ENCODE data around the gene EIF6.

DNA sequence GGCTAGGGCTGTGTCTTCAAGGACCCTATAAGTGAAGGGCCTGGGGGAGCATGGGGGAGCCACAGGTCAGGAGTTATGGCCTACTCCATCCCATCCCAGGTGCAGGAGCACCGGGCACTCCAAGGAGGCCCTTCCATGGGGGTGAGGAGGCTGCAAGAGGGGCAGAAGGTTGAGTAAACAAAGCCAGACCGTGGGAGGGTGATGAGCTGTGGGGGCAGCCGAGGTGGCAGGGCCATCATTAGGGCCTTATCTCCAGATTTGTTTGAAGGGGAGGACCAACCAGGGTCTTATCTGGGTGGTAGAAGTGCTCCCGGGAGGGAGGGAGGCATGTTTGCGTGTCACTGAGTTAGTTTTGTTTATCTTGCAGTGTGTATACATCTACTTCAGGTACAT is 9.7 kb upstream of the EIF6 start:
- TF ChIP-seq, protein P1, sequence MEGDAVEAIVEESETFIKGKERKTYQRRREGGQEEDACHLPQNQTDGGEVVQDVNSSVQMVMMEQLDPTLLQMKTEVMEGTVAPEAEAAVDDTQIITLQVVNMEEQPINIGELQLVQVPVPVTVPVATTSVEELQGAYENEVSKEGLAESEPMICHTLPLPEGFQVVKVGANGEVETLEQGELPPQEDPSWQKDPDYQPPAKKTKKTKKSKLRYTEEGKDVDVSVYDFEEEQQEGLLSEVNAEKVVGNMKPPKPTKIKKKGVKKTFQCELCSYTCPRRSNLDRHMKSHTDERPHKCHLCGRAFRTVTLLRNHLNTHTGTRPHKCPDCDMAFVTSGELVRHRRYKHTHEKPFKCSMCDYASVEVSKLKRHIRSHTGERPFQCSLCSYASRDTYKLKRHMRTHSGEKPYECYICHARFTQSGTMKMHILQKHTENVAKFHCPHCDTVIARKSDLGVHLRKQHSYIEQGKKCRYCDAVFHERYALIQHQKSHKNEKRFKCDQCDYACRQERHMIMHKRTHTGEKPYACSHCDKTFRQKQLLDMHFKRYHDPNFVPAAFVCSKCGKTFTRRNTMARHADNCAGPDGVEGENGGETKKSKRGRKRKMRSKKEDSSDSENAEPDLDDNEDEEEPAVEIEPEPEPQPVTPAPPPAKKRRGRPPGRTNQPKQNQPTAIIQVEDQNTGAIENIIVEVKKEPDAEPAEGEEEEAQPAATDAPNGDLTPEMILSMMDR (IDR thresholded peaks at IDR 0.05 in 8 of 11, conservative IDR thresholded peaks at IDR 0.05 in 3 of 11), result no peak
- TF ChIP-seq POLR2A (IDR thresholded peaks at IDR 0.05), result no peak
- no peak for TF ChIP-seq POLR2AphosphoS5 (IDR thresholded peaks at IDR 0.05)
